ENCODE measurements around the gene DYSF.

GRCh38 chr2:71629771-71630453 is 176.6 kb downstream of the DYSF start:
- TF ChIP-seq CTCF (IDR thresholded peaks at IDR 0.05; ENCODE audit: low read depth, low read length) (no peak), EZH2phosphoT487 (IDR thresholded peaks at IDR 0.05; ENCODE audit: low read depth) (no peak)
